GM23338 (cell line): ENCODE results near the gene HECTD1. TPM values are rescaled to one million over a fixed set of nuclear protein-coding genes. Genes with fewer than 3 reads are reported as not detected.

Source experiments
- ATAC-seq: fragments of 200-7000 bp; cut with Tn5 transposase; 3 replicates; pipeline ENCODE4 v1.9.1; 2020
- DNase-seq: peaks from one replicate; pipeline ENCODE4 v3.0.0-alpha.2; 2015; ENCODE audit warnings: low spot score
- H2AFZ ChIP-seq: fragments of 200-600 bp; sonication (generic); 2 replicates; pipeline ENCODE4 v1.8.0; 2016; ENCODE audit warnings: antibody characterized with exemption, mild to moderate bottlenecking, moderate library complexity
- H3F3A ChIP-seq: fragments of 200-600 bp; sonication (generic); replicated peaks from 2 replicates; pipeline ENCODE4 v1.8.0; 2017; ENCODE audit warnings: antibody characterized with exemption, mixed run types, low read depth
- H3K27ac ChIP-seq: fragments of 200-600 bp; sonication (generic); 2 replicates; pipeline ENCODE4 v1.6.1; 2016; ENCODE audit warnings: low read depth
- H3K27me3 ChIP-seq: fragments of 200-600 bp; sonication (generic); 2 replicates; pipeline ENCODE4 v1.8.0; 2016; ENCODE audit warnings: mild to moderate bottlenecking, mixed run types, moderate library complexity; ENCODE audit not compliant: insufficient read depth
- H3K36me3 ChIP-seq: fragments of 200-600 bp; sonication (generic); 2 replicates; pipeline ENCODE4 v1.8.0; 2016; ENCODE audit warnings: mild to moderate bottlenecking; ENCODE audit not compliant: insufficient read depth
- H3K4me1 ChIP-seq: fragments of 200-600 bp; sonication (generic); 2 replicates; pipeline ENCODE4 v1.8.0; 2016; ENCODE audit warnings: mild to moderate bottlenecking, moderate library complexity; ENCODE audit not compliant: insufficient read depth
- H3K4me2 ChIP-seq: fragments of 200-600 bp; sonication (generic); 2 replicates; pipeline ENCODE4 v1.7.1; 2017; ENCODE audit warnings: mixed run types
- H3K4me3 ChIP-seq: fragments of 200-600 bp; sonication (generic); 2 replicates; pipeline ENCODE4 v1.6.1; 2016; ENCODE audit warnings: mixed run types
- H3K79me2 ChIP-seq: fragments of 200-600 bp; sonication (generic); replicated peaks from 2 replicates; pipeline ENCODE4 v1.8.0; 2017; ENCODE audit warnings: mild to moderate bottlenecking; ENCODE audit not compliant: insufficient read depth
- H3K9me2 ChIP-seq: fragments of 200-600 bp; sonication (generic); 2 replicates; pipeline ENCODE4 v1.8.0; 2017; ENCODE audit not compliant: insufficient read depth
- H4K20me1 ChIP-seq: fragments of 200-600 bp; sonication (generic); replicated peaks from 2 replicates; pipeline ENCODE4 v1.8.0; 2017; ENCODE audit warnings: mild to moderate bottlenecking; ENCODE audit not compliant: insufficient read depth
- H3K27ac Mint-ChIP-seq: 2 replicates; pipeline ENCODE4 v1.8.0; 2020; ENCODE audit warnings: inconsistent platforms, mild to moderate bottlenecking, moderate library complexity, mixed read lengths
- H3K27me3 Mint-ChIP-seq: 3 replicates; pipeline ENCODE4 v1.8.0; 2022; ENCODE audit warnings: low read depth, mild to moderate bottlenecking, moderate library complexity, mixed read lengths, inconsistent platforms; ENCODE audit not compliant: insufficient read depth, poor library complexity
- H3K36me3 Mint-ChIP-seq: 3 replicates; pipeline ENCODE4 v1.8.0; 2021; ENCODE audit warnings: low read depth, mild to moderate bottlenecking, inconsistent platforms, moderate library complexity, mixed read lengths
- H3K4me1 Mint-ChIP-seq: 3 replicates; pipeline ENCODE4 v1.8.0; 2020; ENCODE audit warnings: mild to moderate bottlenecking, inconsistent platforms, mixed read lengths
- H3K4me3 Mint-ChIP-seq: 3 replicates; pipeline ENCODE4 v1.8.0; 2021; ENCODE audit warnings: moderate library complexity, mild to moderate bottlenecking, inconsistent platforms, mixed read lengths
- H3K9me3 Mint-ChIP-seq: 3 replicates; pipeline ENCODE4 v1.8.0; 2020; ENCODE audit warnings: moderate library complexity, mild to moderate bottlenecking, inconsistent platforms, mixed read lengths
- CREB1 ChIP-seq: fragments of 250-450 bp; sonication (Bioruptor Pico); IDR thresholded peaks from 2 replicates; pipeline ENCODE4 v1.5.0; 2020; ENCODE audit warnings: low read depth, mild to moderate bottlenecking, moderate library complexity
- EZH2 ChIP-seq: fragments of 200-600 bp; sonication (generic); IDR thresholded peaks from one replicate; pipeline ENCODE4 v1.8.0; 2017; ENCODE audit warnings: antibody characterized with exemption, mild to moderate bottlenecking, low read depth; ENCODE audit not compliant: unreplicated experiment
- JUNB ChIP-seq: IDR thresholded peaks from one replicate; pipeline ENCODE4 v1.6.1; 2016; ENCODE audit warnings: antibody characterized with exemption; ENCODE audit not compliant: unreplicated experiment
- NANOG ChIP-seq: IDR thresholded peaks from 2 replicates; pipeline ENCODE4 v1.6.1; 2016; ENCODE audit warnings: antibody characterized with exemption, borderline replicate concordance
- STAT1 ChIP-seq: IDR thresholded peaks from one replicate; pipeline ENCODE4 v1.6.1; 2016; ENCODE audit warnings: antibody characterized with exemption; ENCODE audit not compliant: unreplicated experiment
- ZNF114 ChIP-seq: fragments of 250-450 bp; sonication (Bioruptor Pico); IDR thresholded peaks from 2 replicates; pipeline ENCODE4 v1.5.0; 2020; ENCODE audit warnings: mild to moderate bottlenecking, moderate library complexity
- polyA plus RNA-seq: library from polyadenylated mRNA; unstranded; fragments of >200 nt; fragmentation: Nextera tagmentation; extraction: Ambion mirVana; gene quantifications from 2 replicates; pipeline ENCODE4 v1.2.1, GENCODE V29; 2016
- total RNA-seq: library from RNA; depleted of rRNA; stranded (reverse); fragments of >200 nt; shearing (Covaris generic); gene quantifications from 2 replicates; pipeline ENCODE4 v1.2.3, GENCODE V29; 2014
- TF ChIP-seq, protein P1 (sequence below), 2 experiments: fragments of 200-600 bp in 1 of 2; sonication (generic) in 1 of 2; conservative IDR thresholded peaks; 2 replicates each; pipeline versions ENCODE4 v1.5.1 to v1.6.1; 2016 to 2017; ENCODE audit warnings: antibody characterized with exemption in 2 of 2, low read depth in 2 of 2, mild to moderate bottlenecking in 2 of 2, moderate library complexity in 1 of 2
- TF ChIP-seq, protein P2 (sequence below): IDR thresholded peaks from one replicate; pipeline ENCODE4 v1.6.1; 2018; ENCODE audit warnings: antibody characterized with exemption; ENCODE audit not compliant: unreplicated experiment
- TF ChIP-seq, protein P3 (sequence below): fragments of 250-450 bp; sonication (Bioruptor Pico); IDR thresholded peaks from 2 replicates; pipeline ENCODE4 v1.5.0; 2020; ENCODE audit warnings: mild to moderate bottlenecking, moderate library complexity
- TF ChIP-seq, protein P4 (sequence below): IDR thresholded peaks from 2 replicates; pipeline ENCODE4 v1.6.1; 2016; ENCODE audit warnings: antibody characterized with exemption

Gene HECTD1
- total and polyA plus RNA-seq, 2 experiments from 2014 or later = 42.1 to 132 TPM

DNA sequence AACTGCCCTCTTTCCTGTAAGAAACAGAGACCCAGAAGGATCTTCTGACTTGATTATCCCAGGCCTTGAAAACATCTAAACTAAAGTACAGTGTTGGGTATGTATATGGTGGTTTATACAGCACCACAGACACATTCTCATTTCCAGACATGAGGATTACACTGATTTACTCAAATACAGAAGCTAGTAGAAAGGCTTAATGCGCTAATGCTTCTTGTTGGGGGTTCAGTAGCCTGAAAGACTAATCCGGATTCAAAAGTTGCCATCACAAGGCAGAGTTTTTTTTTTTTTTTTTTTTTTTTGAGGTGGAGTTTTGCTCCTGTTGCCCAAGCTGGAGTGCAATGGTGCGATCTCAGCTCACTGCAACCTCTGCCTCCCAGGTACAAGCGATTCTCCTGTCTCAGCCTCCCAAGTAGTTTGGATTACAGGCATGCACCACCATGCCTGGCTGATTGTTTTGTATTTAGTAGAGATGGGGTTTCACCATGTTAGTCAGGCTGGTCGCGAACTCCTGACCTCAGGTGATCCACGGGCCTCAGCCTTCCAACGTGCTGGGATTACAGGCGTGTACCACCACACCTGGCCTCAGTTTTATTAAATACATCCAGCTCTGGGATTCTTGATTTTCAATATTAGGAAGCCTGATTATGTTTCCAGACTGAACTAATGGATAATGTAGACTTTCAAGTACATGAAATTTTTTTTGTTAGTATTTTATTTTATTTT, 46.3 kb upstream of the HECTD1 start:
- no peaks in the 10 kb centered on the region for H3K9me2 ChIP-seq
- peaks cover 2% of the 10 kb centered on the region; the same call in 1 of the 3 replicates for H3K36me3 Mint-ChIP-seq
- no peak for DNase-seq
- peaks cover 4% of the 10 kb centered on the region for H3K27me3 Mint-ChIP-seq
- no peak overlapping the region for H3K27ac ChIP-seq
- no peaks in the 10 kb centered on the region for H4K20me1 ChIP-seq
- H3K4me2 ChIP-seq = no peak overlapping the region
- no peak overlapping the region for H3K4me3 Mint-ChIP-seq
- H3K9me3 Mint-ChIP-seq = peaks cover 3% of the 10 kb centered on the region; the same call in 2 of the 3 replicates
- ATAC-seq = no peak
- H3K36me3 ChIP-seq = no peaks in the 10 kb centered on the region
- TF ChIP-seq, protein P1, sequence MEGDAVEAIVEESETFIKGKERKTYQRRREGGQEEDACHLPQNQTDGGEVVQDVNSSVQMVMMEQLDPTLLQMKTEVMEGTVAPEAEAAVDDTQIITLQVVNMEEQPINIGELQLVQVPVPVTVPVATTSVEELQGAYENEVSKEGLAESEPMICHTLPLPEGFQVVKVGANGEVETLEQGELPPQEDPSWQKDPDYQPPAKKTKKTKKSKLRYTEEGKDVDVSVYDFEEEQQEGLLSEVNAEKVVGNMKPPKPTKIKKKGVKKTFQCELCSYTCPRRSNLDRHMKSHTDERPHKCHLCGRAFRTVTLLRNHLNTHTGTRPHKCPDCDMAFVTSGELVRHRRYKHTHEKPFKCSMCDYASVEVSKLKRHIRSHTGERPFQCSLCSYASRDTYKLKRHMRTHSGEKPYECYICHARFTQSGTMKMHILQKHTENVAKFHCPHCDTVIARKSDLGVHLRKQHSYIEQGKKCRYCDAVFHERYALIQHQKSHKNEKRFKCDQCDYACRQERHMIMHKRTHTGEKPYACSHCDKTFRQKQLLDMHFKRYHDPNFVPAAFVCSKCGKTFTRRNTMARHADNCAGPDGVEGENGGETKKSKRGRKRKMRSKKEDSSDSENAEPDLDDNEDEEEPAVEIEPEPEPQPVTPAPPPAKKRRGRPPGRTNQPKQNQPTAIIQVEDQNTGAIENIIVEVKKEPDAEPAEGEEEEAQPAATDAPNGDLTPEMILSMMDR (conservative IDR thresholded peaks at IDR 0.05; ENCODE audit: low read depth in 2 of 2) = no peak
- TF ChIP-seq JUNB = no peak
- no peak for TF ChIP-seq NANOG
- TF ChIP-seq, protein P2, sequence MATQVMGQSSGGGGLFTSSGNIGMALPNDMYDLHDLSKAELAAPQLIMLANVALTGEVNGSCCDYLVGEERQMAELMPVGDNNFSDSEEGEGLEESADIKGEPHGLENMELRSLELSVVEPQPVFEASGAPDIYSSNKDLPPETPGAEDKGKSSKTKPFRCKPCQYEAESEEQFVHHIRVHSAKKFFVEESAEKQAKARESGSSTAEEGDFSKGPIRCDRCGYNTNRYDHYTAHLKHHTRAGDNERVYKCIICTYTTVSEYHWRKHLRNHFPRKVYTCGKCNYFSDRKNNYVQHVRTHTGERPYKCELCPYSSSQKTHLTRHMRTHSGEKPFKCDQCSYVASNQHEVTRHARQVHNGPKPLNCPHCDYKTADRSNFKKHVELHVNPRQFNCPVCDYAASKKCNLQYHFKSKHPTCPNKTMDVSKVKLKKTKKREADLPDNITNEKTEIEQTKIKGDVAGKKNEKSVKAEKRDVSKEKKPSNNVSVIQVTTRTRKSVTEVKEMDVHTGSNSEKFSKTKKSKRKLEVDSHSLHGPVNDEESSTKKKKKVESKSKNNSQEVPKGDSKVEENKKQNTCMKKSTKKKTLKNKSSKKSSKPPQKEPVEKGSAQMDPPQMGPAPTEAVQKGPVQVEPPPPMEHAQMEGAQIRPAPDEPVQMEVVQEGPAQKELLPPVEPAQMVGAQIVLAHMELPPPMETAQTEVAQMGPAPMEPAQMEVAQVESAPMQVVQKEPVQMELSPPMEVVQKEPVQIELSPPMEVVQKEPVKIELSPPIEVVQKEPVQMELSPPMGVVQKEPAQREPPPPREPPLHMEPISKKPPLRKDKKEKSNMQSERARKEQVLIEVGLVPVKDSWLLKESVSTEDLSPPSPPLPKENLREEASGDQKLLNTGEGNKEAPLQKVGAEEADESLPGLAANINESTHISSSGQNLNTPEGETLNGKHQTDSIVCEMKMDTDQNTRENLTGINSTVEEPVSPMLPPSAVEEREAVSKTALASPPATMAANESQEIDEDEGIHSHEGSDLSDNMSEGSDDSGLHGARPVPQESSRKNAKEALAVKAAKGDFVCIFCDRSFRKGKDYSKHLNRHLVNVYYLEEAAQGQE = no peak
- TF ChIP-seq ZNF114 (CRISPR knock-in tag) = no peak
- TF ChIP-seq CREB1 (CRISPR knock-in tag) = no peak
- TF ChIP-seq STAT1 = no peak
- no peak for TF ChIP-seq EZH2
- TF ChIP-seq, protein P3, sequence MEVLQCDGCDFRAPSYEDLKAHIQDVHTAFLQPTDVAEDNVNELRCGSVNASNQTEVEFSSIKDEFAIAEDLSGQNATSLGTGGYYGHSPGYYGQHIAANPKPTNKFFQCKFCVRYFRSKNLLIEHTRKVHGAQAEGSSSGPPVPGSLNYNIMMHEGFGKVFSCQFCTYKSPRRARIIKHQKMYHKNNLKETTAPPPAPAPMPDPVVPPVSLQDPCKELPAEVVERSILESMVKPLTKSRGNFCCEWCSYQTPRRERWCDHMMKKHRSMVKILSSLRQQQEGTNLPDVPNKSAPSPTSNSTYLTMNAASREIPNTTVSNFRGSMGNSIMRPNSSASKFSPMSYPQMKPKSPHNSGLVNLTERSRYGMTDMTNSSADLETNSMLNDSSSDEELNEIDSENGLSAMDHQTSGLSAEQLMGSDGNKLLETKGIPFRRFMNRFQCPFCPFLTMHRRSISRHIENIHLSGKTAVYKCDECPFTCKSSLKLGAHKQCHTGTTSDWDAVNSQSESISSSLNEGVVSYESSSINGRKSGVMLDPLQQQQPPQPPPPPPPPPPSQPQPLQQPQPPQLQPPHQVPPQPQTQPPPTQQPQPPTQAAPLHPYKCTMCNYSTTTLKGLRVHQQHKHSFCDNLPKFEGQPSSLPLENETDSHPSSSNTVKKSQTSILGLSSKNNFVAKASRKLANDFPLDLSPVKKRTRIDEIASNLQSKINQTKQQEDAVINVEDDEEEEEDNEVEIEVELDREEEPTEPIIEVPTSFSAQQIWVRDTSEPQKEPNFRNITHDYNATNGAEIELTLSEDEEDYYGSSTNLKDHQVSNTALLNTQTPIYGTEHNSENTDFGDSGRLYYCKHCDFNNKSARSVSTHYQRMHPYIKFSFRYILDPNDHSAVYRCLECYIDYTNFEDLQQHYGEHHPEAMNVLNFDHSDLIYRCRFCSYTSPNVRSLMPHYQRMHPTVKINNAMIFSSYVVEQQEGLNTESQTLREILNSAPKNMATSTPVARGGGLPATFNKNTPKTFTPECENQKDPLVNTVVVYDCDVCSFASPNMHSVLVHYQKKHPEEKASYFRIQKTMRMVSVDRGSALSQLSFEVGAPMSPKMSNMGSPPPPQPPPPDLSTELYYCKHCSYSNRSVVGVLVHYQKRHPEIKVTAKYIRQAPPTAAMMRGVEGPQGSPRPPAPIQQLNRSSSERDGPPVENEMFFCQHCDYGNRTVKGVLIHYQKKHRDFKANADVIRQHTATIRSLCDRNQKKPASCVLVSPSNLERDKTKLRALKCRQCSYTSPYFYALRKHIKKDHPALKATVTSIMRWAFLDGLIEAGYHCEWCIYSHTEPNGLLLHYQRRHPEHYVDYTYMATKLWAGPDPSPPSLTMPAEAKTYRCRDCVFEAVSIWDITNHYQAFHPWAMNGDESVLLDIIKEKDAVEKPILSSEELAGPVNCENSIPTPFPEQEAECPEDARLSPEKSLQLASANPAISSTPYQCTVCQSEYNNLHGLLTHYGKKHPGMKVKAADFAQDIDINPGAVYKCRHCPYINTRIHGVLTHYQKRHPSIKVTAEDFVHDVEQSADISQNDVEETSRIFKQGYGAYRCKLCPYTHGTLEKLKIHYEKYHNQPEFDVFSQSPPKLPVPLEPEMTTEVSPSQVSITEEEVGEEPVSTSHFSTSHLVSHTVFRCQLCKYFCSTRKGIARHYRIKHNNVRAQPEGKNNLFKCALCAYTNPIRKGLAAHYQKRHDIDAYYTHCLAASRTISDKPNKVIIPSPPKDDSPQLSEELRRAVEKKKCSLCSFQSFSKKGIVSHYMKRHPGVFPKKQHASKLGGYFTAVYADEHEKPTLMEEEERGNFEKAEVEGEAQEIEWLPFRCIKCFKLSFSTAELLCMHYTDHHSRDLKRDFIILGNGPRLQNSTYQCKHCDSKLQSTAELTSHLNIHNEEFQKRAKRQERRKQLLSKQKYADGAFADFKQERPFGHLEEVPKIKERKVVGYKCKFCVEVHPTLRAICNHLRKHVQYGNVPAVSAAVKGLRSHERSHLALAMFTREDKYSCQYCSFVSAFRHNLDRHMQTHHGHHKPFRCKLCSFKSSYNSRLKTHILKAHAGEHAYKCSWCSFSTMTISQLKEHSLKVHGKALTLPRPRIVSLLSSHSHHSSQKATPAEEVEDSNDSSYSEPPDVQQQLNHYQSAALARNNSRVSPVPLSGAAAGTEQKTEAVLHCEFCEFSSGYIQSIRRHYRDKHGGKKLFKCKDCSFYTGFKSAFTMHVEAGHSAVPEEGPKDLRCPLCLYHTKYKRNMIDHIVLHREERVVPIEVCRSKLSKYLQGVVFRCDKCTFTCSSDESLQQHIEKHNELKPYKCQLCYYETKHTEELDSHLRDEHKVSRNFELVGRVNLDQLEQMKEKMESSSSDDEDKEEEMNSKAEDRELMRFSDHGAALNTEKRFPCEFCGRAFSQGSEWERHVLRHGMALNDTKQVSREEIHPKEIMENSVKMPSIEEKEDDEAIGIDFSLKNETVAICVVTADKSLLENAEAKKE (CRISPR knock-in tag) = no peak
- TF ChIP-seq, protein P4, sequence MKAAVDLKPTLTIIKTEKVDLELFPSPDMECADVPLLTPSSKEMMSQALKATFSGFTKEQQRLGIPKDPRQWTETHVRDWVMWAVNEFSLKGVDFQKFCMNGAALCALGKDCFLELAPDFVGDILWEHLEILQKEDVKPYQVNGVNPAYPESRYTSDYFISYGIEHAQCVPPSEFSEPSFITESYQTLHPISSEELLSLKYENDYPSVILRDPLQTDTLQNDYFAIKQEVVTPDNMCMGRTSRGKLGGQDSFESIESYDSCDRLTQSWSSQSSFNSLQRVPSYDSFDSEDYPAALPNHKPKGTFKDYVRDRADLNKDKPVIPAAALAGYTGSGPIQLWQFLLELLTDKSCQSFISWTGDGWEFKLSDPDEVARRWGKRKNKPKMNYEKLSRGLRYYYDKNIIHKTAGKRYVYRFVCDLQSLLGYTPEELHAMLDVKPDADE = no peak
- H3K27me3 ChIP-seq = no peaks in the 10 kb centered on the region
- H2AFZ ChIP-seq = no peak overlapping the region
- H3K4me3 ChIP-seq = no peak overlapping the region
- H3K4me1 Mint-ChIP-seq = no peaks in the 10 kb centered on the region
- H3F3A ChIP-seq = no peaks in the 10 kb centered on the region
- H3K4me1 ChIP-seq = no peaks in the 10 kb centered on the region
- H3K27ac Mint-ChIP-seq = no peak overlapping the region
- no peaks in the 10 kb centered on the region for H3K79me2 ChIP-seq
